ENCODE measurements around the gene AKT2.

DNA sequence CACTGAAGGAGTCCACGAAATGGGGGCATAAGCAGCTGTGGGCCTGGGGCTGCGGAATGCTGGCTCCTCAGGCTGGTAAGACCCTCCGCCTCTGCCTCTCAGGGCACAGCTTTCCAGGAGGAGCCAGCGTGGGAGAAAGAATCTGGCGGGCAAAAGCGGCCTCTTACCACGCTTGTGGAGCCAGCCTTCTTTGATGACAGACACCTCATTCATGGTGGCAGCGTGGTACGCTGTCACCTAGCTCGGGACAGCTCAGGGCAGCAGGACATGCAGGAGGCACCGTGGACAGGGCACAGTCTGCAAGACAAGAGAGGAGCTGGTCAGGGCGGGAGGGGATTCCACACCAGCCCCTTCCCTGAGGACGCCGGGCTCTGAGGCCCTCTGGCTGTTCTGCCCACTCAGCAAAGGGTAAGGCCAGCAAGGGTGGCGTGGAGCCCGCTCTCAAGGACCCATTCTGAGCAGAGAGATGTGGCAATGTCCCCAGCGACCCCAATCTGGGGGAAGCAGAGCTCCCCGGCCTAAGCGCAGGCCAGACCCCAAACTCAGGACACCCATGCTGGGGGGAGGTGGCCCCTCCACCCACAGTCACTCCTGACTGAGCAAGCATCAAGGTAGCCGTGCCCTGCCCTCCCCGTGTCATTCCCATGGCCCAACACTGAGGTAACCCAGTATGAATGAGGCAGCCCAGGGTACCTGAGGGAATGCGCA lies 19.9 kb downstream of the AKT2 start:
- no peak for TF ChIP-seq CTCF (IDR thresholded peaks at IDR 0.05; ENCODE audit: insufficient read depth, low read length, poor library complexity, severe bottlenecking)
- TF ChIP-seq EZH2phosphoT487 (conservative IDR thresholded peaks at IDR 0.05; ENCODE audit: low read length): no peak

Measured in SU-DHL-6 (cell line).